ENCODE results near the gene AOC1. TPM values are rescaled to one million over a fixed set of nuclear protein-coding genes. Genes with fewer than 3 reads are reported as not detected.

Gene AOC1
- total and polyA plus RNA-seq, 10 of the 15 experiments (the other 5 are each of a cell fraction or from before 2014, with no cell fraction given), result 0.07 TPM; not detected in 9

GRCh38 chr7:150854066-150855000 is 2.0 kb downstream of the AOC1 start:
- ATAC-seq (no peak), DNase-seq (ENCODE audit: low read depth, low spot score) (no peak), FAIRE-seq (no peak)
- Histone ChIP-seq H3K4me1 (ENCODE audit: control insufficient read depth, insufficient read depth, low read length) (no peaks in the 10 kb centered on the region), H3K27ac (ENCODE audit: control insufficient read depth, insufficient read depth) (no peak overlapping the region), H3K9ac (ENCODE audit: control insufficient read depth, insufficient read depth, low read length) (no peak overlapping the region), H3K4me2 (ENCODE audit: control insufficient read depth, insufficient read depth) (no peak overlapping the region), H3K9me3 (replicated peaks; ENCODE audit: control insufficient read depth, insufficient read depth, low read length) (no peaks in the 10 kb centered on the region), H3K79me2 (ENCODE audit: control insufficient read depth, insufficient read depth, low read length) (no peaks in the 10 kb centered on the region), H2AFZ (ENCODE audit: control insufficient read depth, low read depth, low read length) (no peak overlapping the region), H3K27me3 (replicated peaks in 1 of 2; ENCODE audit: control insufficient read depth in 2 of 2, insufficient read depth in 2 of 2, low read length in 1 of 2) (peaks cover 2 to 4% of the 10 kb centered on the region in 2 experiments), H3K36me3 (ENCODE audit: control insufficient read depth in 2 of 2, insufficient read depth in 2 of 2, low read length in 1 of 2) (no peaks in the 10 kb centered on the region), H3K4me3 (no peak overlapping the region), H4K20me1 (ENCODE audit: control insufficient read depth, insufficient read depth) (no peaks in the 10 kb centered on the region)
- TF ChIP-seq CREB1 (IDR thresholded peaks at IDR 0.05; ENCODE audit: low read depth), result no peak
- TF ChIP-seq ETV6 (conservative IDR thresholded peaks at IDR 0.05 in 1 of 2, IDR thresholded peaks at IDR 0.05 in 1 of 2; ENCODE audit: borderline replicate concordance in 1 of 2, low read depth in 1 of 2), result no peak
- no peak for TF ChIP-seq ZNF217 (IDR thresholded peaks at IDR 0.05)
- no peak for TF ChIP-seq IKZF2 (IDR thresholded peaks at IDR 0.05)
- TF ChIP-seq ZZZ3 (IDR thresholded peaks at IDR 0.05; ENCODE audit: control insufficient read depth, insufficient read length, low read depth), result no peak
- no peak for TF ChIP-seq MTA2 (IDR thresholded peaks at IDR 0.05; ENCODE audit: low read depth)
- TF ChIP-seq IRF3 (IDR thresholded peaks at IDR 0.05), result no peak
- TF ChIP-seq HSF1 (IDR thresholded peaks at IDR 0.05; ENCODE audit: low read depth, low read length), result no peak
- ChIA-PET CTCF (no interaction called here), POLR2A (no interaction called here), RAD21 (ENCODE audit: unreplicated experiment) (no interaction called here), SMC1A (ENCODE audit: uncharacterized antibody, unreplicated experiment) (no interaction called here)
- WGBS (ENCODE audit: insufficient coverage, insufficient replicate concordance, low lambda C conversion rate, missing lambda C conversion rate), result 25% methylated on average over 19 of the region's 19 CpGs
- intact Hi-C loops (cut with micrococcal nuclease; ENCODE audit: unreplicated experiment) (no loop called here), in situ Hi-C loops (cut with MboI) (no loop called here)
- BruUV-seq (replicated peaks), result no TSS peak

Data from GM12878 (cell line).